ENCODE data around the gene ENPP5.

ENPP5 gene

GRCh38 chr6:46215213-46215612 lies 44.4 kb upstream of the ENPP5 start:
- no peak for TF ChIP-seq CTCF (IDR thresholded peaks at IDR 0.05; ENCODE audit: insufficient read depth, low read depth, low read length, missing control alignments)
- DNase-seq (ENCODE audit: low read depth): no peak
- no peak overlapping the region for H3K4me3 ChIP-seq (ENCODE audit: low read length)

DNA sequence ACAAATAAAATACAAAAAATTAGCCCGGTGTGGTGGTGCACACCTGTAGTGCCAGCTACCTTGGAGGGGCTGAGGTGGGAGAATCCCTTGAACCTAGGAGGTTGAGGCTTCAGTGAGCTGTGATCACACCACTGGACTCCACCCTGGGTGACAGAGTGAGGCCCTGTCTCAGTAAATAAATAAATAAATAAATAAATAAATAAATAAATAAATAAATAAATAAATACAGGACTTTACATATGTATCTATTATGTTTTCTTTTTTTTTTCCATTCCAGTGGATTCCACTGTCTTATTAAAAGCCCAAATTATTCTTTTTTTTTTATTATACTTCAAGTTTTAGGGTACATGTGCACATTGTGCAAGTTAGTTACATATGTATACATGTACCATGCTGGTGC lies 41.1 kb upstream of the ENPP5 start:
- DNase-seq (ENCODE audit: low read depth): no peak
- TF ChIP-seq CTCF (IDR thresholded peaks at IDR 0.05; ENCODE audit: insufficient read depth, low read depth, low read length, missing control alignments): no peak
- H3K4me3 ChIP-seq (ENCODE audit: low read length): no peak overlapping the region

GRCh38 chr6:46210294-46210693 lies 39.5 kb upstream of the ENPP5 start:
- peak; percentile 5 for DNase-seq (ENCODE audit: low read depth)
- H3K4me3 ChIP-seq (ENCODE audit: low read length): no peak overlapping the region
- no peak for TF ChIP-seq CTCF (IDR thresholded peaks at IDR 0.05; ENCODE audit: insufficient read depth, low read depth, low read length, missing control alignments)

GRCh38 chr6:46208303-46208702 lies 37.5 kb upstream of the ENPP5 start:
- TF ChIP-seq CTCF (IDR thresholded peaks at IDR 0.05; ENCODE audit: insufficient read depth, low read depth, low read length, missing control alignments): no peak
- H3K4me3 ChIP-seq (ENCODE audit: low read length): no peak overlapping the region
- DNase-seq (ENCODE audit: low read depth): no peak

DNA sequence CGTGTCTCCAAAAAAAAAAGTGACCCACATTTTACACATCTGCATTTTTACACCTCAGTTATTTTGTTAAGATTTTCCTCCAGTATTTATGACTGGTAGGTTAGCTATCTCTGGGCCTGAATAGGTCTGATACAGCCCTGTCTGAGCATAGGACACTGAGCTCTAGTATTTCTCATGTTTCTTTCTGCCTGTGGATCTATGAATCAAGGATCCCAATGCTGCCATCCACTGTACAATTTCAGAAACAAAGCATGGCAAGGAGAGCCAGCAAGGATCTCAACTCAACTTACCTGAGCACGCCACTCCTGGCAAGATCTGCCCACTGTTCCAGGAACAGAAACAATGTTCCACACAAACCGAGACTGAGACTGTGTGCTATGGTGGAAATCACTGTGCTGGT lies 36.4 kb upstream of the ENPP5 start:
- no peak for TF ChIP-seq CTCF (IDR thresholded peaks at IDR 0.05; ENCODE audit: insufficient read depth, low read depth, low read length, missing control alignments)
- H3K4me3 ChIP-seq (ENCODE audit: low read length): no peak overlapping the region

DNA sequence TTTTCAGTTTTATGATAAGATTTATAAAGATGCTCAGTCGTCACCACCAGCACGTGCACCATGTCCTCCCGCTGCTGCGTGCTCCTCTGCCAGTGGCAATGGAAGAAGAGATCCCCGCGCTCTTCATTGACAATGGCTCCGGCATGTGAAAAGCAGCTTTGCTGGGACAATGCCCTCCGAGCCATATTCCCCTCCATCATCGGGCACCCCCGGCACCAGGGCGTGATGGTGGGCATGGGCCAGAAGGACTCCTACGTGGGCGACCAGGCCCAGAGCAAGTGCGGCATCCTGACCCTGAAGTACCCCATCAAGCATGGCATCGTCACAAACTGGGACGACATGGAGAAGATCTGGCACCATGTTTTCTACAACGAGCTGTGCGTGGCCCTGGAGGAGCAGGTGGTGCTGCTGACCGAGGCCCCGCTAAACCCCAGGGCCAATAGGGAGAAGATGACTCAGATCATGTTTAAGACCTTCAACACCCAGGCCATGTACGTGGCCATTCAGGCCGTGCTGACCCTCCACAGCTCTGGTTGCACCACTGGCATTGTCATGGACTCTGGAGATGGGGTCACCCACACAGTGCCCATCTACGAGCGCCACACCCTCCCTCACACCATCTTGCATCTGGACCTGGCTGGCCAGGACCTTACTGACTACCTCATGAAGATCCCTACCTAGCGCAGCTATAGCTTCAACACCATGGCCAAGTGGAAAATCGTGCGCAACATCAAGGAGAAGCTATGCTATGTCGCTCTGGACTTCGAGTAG lies 34.3 kb upstream of the ENPP5 start:
- DNase-seq (ENCODE audit: low read depth): no peak
- no peak overlapping the region for H3K4me3 ChIP-seq (ENCODE audit: low read length)
- TF ChIP-seq CTCF (IDR thresholded peaks at IDR 0.05; ENCODE audit: insufficient read depth, low read depth, low read length, missing control alignments): no peak

More for the DNA sequence above, 36.4 kb upstream of the ENPP5 start:
- DNase-seq (ENCODE audit: low read depth): no peak

Measured in epithelial cell of esophagus (primary cell).